PC-3 (cell line): ENCODE results near the gene ST6GALNAC2. TPM values are rescaled to one million over a fixed set of nuclear protein-coding genes. Genes with fewer than 3 reads are reported as not detected.

Source experiments
- total RNA-seq: library from RNA; depleted of rRNA; stranded (reverse); fragments of >200 nt; gene quantifications from 2 replicates; pipeline ENCODE4 v1.2.3, GENCODE V29; 2014; rRNA removed

The ST6GALNAC2 gene
- total RNA-seq, 1 experiment from 2014 or later = 1.0 TPM

Other genes starting within 250 kb of the ST6GALNAC2 start
- 43.9 and 47.8 TPM in 2 replicates for gene PRPSAP1, start 231.9 kb downstream of the ST6GALNAC2 start, total RNA-seq
- 54.2 and 59.7 TPM in 2 replicates for gene SPHK1, start 201.3 kb downstream of the ST6GALNAC2 start, total RNA-seq
- 64.7 and 77.3 TPM in 2 replicates for gene UBE2O, start 132.7 kb downstream of the ST6GALNAC2 start, total RNA-seq
- not detected in 2 replicates for gene AANAT, start 118.3 kb downstream of the ST6GALNAC2 start, total RNA-seq
- gene RHBDF2, start 84.4 kb downstream of the ST6GALNAC2 start, total RNA-seq = 52.3 and 74.8 TPM in 2 replicates
- 0.40 and 0.62 TPM in 2 replicates for gene CYGB, start 48.2 kb downstream of the ST6GALNAC2 start, total RNA-seq
- gene PRCD, start 45.8 kb downstream of the ST6GALNAC2 start, total RNA-seq = 0.86 and 2.5 TPM in 2 replicates
- 2.6 and 4.1 TPM in 2 replicates for gene ST6GALNAC1, start 57.9 kb upstream of the ST6GALNAC2 start, total RNA-seq
- gene MXRA7, start 125.1 kb upstream of the ST6GALNAC2 start, total RNA-seq = 98.3 and 148 TPM in 2 replicates
- gene JMJD6, start 140.7 kb upstream of the ST6GALNAC2 start, total RNA-seq = 39.0 and 49.8 TPM in 2 replicates
- gene METTL23, start 141.0 kb upstream of the ST6GALNAC2 start, total RNA-seq = 48.1 and 58.7 TPM in 2 replicates
- gene SRSF2, start 151.5 kb upstream of the ST6GALNAC2 start, total RNA-seq = 562 and 859 TPM in 2 replicates
- gene MFSD11, start 152.3 kb upstream of the ST6GALNAC2 start, total RNA-seq = 16.6 and 17.3 TPM in 2 replicates